ENCODE data around the gene RGPD5.
"Not testable (repeated sequence)": the region's sequence is repeated elsewhere in the genome, so short reads cannot be mapped to it uniquely, and the experiment has no call there.

- not testable (repeated sequence) for TF ChIP-seq CTCF (IDR thresholded peaks at IDR 0.05 in 4 of 5, conservative IDR thresholded peaks at IDR 0.05 in 1 of 5); POLR2A (IDR thresholded peaks at IDR 0.05)
Measured at GRCh38 chr2:109761976-109762375, 32.1 kb upstream of the RGPD5 start.

All from gastrocnemius medialis (tissue), 4 donors.